ENCODE data around the gene SCD5.

Gene SCD5

GRCh38 chr4:82588771-82589270, 209.8 kb downstream of the SCD5 start:
- DNase-seq (ENCODE audit: low read depth): no peak

DNA sequence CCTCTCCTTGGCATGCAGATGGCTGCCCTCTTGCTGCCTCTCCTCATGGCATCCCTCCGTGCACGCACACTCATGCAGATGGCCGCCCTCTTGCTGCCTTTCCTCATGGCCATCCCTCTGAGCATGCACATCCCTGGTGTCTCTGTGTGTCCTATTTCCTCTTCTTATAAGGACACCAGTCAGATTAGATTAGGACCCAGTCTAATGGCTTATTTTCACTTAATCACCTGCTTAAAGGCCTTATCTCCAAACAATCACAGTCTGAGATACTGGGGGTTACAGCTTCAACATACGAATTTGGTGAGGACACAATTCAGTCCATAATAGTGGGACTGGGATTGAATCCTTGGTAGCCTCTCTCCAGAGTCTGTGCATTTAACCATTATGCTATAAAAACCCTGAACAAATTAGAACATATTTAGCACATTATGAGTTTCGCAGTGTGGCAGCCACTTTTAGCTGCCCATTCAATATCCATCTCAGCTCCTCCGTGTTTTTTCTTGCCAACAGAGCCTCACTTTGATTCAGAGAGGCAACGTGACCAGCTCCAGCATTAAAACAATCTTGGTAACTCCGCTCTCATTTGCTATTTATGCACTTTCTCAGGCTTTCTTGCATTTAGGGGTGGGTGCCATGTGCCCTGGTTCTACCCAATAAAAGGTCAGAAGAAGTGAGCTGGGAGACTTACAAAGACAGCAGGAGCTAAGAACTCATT, 210.6 kb downstream of the SCD5 start:
- no peak for DNase-seq (ENCODE audit: low read depth)

DNA sequence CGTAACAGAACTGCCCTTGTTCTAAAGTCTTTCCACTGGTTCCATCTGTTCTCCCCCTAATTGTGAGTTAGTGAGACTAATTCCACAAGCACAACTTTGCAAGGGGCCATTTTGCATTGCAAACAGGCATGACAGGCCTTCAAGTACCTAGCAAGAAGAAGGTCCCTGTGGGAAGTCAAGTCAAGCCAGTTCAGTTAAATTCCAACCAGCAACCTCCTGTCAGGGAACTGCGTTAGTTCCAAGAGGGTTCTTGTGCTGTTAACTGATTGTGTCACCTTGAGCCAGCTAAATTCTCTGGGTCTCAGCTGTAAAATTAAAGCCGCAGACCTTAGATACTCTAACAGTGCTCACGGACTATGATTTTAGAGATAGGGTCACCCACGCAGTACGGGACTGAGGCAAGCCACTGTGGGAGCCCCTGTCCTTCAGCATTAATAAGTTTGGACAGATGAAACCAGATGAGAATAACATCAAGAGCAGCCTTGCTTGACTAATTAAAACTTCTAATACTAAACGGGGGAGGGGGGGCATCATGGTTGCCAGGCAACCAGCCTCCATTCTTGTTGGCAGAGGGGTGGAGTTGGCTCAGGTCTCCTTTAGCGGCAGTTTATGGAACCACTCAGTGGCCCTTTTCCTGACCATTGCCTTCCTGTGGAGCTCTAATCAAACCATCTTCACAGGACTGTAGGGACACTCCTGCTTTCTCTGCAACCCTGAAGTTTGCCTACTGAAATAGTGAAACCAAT, 212.7 kb downstream of the SCD5 start:
- no peak for DNase-seq (ENCODE audit: low read depth)

- no peak for DNase-seq (ENCODE audit: low read depth)
Measured at GRCh38 chr4:82584931-82585330, 213.7 kb downstream of the SCD5 start.

DNA sequence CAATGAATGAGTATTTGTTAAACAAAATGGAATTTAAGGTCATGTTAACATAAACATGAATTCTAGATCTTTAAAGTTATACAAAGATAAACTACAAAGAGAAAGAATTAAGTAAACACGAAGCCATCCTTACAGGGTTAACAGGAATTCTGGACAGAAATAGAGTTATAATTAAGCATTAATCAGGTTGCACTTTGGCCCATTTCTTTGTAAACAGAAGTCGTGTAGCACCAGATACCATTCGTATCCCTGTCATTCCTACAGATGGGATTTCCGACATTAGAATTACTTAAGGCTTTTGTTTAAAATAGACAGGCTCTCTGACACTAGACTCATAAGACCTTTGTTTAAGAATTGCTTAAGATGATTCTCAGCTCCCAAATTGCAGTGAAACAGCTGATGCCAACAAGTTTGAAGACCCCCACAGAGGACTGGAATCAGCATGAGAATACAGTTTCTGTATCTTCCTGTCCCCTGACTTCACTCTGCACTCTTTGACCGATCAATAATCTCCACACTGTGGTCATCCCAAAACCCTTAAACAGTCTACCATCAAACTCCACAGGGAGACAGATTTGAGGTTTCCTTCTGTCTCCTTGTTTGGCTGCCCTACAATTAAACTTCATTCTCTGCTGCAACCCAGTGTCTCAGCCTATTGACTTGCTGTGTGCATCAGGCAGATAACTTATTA, 214.6 kb downstream of the SCD5 start:
- DNase-seq (ENCODE audit: low read depth): no peak

DNA sequence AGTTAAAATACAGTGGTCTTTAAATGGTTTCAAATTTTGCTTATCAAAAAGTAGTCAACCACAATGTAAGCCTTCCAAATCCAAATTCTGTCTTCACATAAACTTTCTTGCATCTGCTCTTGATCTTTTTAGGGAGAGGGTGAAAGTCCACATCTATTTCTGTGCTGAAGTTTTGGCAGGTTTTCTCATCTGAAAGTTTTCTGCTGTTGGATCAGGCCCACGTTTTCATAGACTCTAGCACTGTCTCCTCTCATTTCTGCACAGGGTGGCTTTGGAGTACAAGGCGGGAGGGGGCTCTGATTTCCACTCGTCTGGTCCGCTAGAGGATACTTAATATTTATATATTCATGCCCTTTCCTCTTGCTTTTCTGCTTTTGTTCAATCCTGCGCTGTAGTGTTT, 218.7 kb downstream of the SCD5 start:
- DNase-seq (ENCODE audit: low read depth): no peak

Data from fibroblast of gingiva (primary cell).